Measurements from ENCODE around the gene ST7.

- TF ChIP-seq GATA2 (IDR thresholded peaks at IDR 0.05; ENCODE audit: low read depth, low read length) (no peak), GATA3 (IDR thresholded peaks at IDR 0.05; ENCODE audit: low read depth, low read length) (no peak)
Observed at GRCh38 chr7:117155694-117156093, 202.4 kb downstream of the ST7 start.

Measured in SH-SY5Y (cell line).